Transverse colon (tissue), 4 donors: Measurements from ENCODE around the gene ANTKMT. TPM values are rescaled to one million over a fixed set of nuclear protein-coding genes. Genes with fewer than 3 reads are reported as not detected.
"Not testable (repeated sequence)": the region's sequence is repeated elsewhere in the genome, so short reads cannot be mapped to it uniquely, and the experiment has no call there.

ENCODE experiments used
- DNase-seq: peaks from one replicate; pipeline ENCODE4 v3.0.0-alpha.2; 2019
- H3K27ac ChIP-seq, 4 donors: fragments of 200-600 bp; sonication (generic); 2 replicates each; pipeline ENCODE4 v1.5.1; 2016 to 2018; ENCODE audit warnings: inconsistent platforms in 4 of 4
- H3K27me3 ChIP-seq: fragments of 200-600 bp; sonication (generic); 2 replicates; pipeline ENCODE4 v1.5.1; 2017; ENCODE audit warnings: inconsistent platforms
- H3K36me3 ChIP-seq, 4 donors: fragments of 200-600 bp; sonication (generic); 2 replicates each; pipeline ENCODE4 v1.5.1; 2017 to 2019; ENCODE audit warnings: inconsistent platforms in 4 of 4
- H3K4me1 ChIP-seq, 4 donors: fragments of 200-600 bp; sonication (generic); 2 replicates each; pipeline ENCODE4 v1.5.1; 2017 to 2020; ENCODE audit warnings: inconsistent platforms in 4 of 4
- H3K4me3 ChIP-seq, 4 donors: fragments of 200-600 bp; sonication (generic); 1 replicate in 1 of 4; 2 replicates in 3 of 4; pipeline versions ENCODE4 v1.5.1 to v1.6.1; 2017 to 2019; ENCODE audit warnings: inconsistent platforms in 4 of 4
- H3K9me3 ChIP-seq, 2 donors: fragments of 200-600 bp; sonication (generic); 2 replicates each; pipeline ENCODE4 v1.5.1; 2017 to 2019; ENCODE audit warnings: inconsistent platforms in 2 of 2
- EP300 ChIP-seq: sonication (generic); formaldehyde crosslinking; IDR thresholded peaks from one replicate; pipeline ENCODE4 v1.6.1; 2017; ENCODE audit warnings: antibody characterized with exemption, low read depth
- POLR2A ChIP-seq: fragments of 450-650 bp; IDR thresholded peaks from one replicate; pipeline ENCODE4 v1.6.1; 2016; ENCODE audit warnings: antibody characterized with exemption, mild to moderate bottlenecking, moderate library complexity
- POLR2AphosphoS5 ChIP-seq, 3 donors: sonication (generic); formaldehyde crosslinking; IDR thresholded peaks; one replicate each; pipeline ENCODE4 v1.6.1; 2016; ENCODE audit warnings: antibody characterized with exemption in 3 of 3
- WGBS, 2 donors: methylation state at CpG; one replicate each; pipeline ENCODE4 v1.1.5; 2018; ENCODE audit warnings: low coverage in 1 of 2; 5-methylcytosine and 5-hydroxymethylcytosine counted together
- in situ Hi-C, 4 donors: fragments of 200-750 bp; cut with MboI; loops; one replicate each; pipeline versions ENCODE4 v1.15.0 to v1.15.1; 2017; ENCODE audit warnings: low sequenced_read_pairs in 3 of 4, low pct_ligation_motif_present in 1 of 4, low pct_unique_long_range_greater_than_20kb in 1 of 4
- intact Hi-C: fragments of 100-400 bp; cut with DNase I; formaldehyde crosslinking; loops from one replicate; pipeline ENCODE4 v1.15.1; 2023; ENCODE audit warnings: low total_unique reads
- total RNA-seq, 4 donors: library from RNA; depleted of rRNA; stranded (reverse); fragments of >200 nt; gene quantifications; one replicate each; pipeline ENCODE4 v1.1.0, GENCODE V29; 2016
- TF ChIP-seq, protein P1 (sequence below), 5 experiments: fragments of 200-600 bp in 3 of 5; fragments of 450-650 bp in 2 of 5; sonication (generic) in 3 of 5; IDR thresholded peaks; 1 replicate in 2 of 5; 2 replicates in 3 of 5; pipeline ENCODE4 v1.5.1; 2016 to 2017; ENCODE audit warnings: antibody characterized with exemption in 5 of 5, inconsistent platforms in 3 of 5, mild to moderate bottlenecking in 2 of 5, moderate library complexity in 1 of 5

Gene ANTKMT
- total RNA-seq, 4 donors from 2014 or later = 19.7 to 53.0 (median 38.2) TPM

DNA sequence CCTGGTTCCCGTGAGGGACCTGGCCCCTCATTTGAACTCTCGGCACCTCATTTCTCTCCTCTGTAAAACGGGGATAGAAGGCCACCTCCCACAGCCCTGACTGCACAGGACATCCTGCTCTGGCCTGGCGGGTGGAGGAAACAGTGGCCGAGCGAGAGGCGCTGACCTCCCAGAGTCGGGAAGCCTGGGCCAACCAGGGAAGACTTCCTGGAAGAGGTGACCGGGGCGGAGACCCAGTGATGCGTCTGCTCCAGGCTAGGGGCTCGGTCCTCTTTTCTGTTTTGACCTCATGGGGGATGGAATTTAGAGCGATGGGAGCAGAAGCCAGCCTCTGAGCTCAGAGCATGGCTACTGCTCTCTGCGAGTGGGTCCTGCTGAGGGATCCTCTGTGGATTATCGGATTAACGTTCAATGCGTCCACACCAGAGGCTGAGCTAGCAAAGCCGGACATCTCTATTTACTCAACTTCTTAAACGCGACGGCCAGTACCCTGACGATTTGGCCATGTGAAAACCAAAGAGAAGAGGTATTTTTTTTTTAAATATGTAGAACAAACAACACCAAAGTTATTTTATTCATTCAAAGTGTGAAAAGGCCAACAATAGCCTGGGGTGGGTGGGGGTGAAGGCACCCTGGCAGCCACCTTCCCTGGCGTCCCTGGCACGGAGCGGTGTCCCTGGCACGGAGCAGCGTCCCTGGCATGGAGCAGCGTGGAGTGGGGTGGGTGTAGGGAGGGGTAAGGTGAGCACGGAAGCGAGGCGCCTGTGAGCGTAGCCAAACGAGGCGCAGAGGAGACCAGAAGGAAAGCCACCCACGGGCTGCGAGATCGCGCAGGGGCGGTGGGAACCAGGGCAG is 30.4 kb downstream of the ANTKMT start:
- Histone ChIP-seq H3K36me3 (no peaks in the 10 kb centered on the region), H3K27ac (no peak overlapping the region), H3K4me1 (no peaks in the 10 kb centered on the region), H3K9me3 (no peaks in the 10 kb centered on the region), H3K4me3 (no peak overlapping the region), H3K27me3 (peaks cover 67% of the 10 kb centered on the region)
- in situ Hi-C loops (no loop called here), intact Hi-C loops (no loop called here)
- WGBS, 2 donors = 57 to 59% methylated on average over 13 to 39 of the region's 39 CpGs
- no peak for TF ChIP-seq POLR2A
- TF ChIP-seq EP300 = no peak
- TF ChIP-seq, protein P1, sequence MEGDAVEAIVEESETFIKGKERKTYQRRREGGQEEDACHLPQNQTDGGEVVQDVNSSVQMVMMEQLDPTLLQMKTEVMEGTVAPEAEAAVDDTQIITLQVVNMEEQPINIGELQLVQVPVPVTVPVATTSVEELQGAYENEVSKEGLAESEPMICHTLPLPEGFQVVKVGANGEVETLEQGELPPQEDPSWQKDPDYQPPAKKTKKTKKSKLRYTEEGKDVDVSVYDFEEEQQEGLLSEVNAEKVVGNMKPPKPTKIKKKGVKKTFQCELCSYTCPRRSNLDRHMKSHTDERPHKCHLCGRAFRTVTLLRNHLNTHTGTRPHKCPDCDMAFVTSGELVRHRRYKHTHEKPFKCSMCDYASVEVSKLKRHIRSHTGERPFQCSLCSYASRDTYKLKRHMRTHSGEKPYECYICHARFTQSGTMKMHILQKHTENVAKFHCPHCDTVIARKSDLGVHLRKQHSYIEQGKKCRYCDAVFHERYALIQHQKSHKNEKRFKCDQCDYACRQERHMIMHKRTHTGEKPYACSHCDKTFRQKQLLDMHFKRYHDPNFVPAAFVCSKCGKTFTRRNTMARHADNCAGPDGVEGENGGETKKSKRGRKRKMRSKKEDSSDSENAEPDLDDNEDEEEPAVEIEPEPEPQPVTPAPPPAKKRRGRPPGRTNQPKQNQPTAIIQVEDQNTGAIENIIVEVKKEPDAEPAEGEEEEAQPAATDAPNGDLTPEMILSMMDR (IDR thresholded peaks at IDR 0.05) = no peak
- no peak for TF ChIP-seq POLR2AphosphoS5 (IDR thresholded peaks at IDR 0.05)
- no peak for DNase-seq

DNA sequence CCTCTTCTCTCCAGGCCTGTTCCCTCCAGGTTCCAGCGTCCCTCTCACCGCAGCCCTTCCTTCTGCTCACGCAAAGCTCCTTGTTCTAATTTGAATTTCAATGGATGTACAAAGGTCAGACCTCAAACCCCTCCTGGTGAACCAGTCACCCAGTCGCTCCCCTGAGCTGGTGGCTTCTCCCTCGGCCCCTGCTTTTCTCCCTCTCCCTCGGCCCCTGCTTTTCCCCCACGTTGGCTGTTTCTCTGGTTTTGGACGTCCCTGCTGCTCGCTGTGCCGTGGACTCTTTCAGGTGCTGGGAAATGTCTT is 31.0 kb downstream of the ANTKMT start:
- in situ Hi-C loops (no loop called here), intact Hi-C loops (no loop called here)
- 24 to 26% methylated on average over 6 to 10 of the region's 10 CpGs for WGBS, 2 donors
- TF ChIP-seq POLR2A (no peak), POLR2AphosphoS5 (IDR thresholded peaks at IDR 0.05) (no peak), EP300 (no peak)
- TF ChIP-seq, protein P1 (IDR thresholded peaks at IDR 0.05) = no peak
- Histone ChIP-seq H3K27ac (no peak overlapping the region), H3K27me3 (peaks cover 67% of the 10 kb centered on the region), H3K9me3 (no peaks in the 10 kb centered on the region), H3K4me1 (no peaks in the 10 kb centered on the region), H3K36me3 (no peaks in the 10 kb centered on the region), H3K4me3 (no peak overlapping the region)
- no peak for DNase-seq

DNA sequence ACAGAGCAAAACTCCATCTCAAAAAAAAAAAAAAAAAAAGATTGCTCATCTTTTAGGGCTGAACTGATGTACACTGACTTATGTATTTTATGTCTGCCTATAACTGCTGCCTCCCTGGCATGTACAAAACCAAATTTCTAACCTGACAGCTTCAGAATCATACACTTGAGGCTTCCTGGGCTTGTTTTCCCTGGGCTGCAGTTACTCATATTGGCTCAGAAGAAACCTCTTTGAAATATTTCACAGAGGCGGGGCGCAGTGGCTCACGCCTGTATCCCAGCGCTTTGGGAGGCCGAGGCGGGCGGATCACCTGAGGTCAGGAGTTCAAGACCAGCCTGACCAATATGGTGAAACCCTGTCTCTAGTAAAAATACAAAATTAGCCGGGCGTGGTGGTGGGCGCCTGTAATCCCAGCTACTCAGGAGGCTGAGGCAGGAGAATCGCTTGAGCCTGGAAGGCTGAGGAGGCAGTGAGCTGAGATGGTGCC is 33.2 kb downstream of the ANTKMT start:
- intact Hi-C loops, in situ Hi-C loops: not testable (repeated sequence)
- 75 to 83% methylated on average over 2 to 11 of the region's 11 CpGs for WGBS, 2 donors

DNA sequence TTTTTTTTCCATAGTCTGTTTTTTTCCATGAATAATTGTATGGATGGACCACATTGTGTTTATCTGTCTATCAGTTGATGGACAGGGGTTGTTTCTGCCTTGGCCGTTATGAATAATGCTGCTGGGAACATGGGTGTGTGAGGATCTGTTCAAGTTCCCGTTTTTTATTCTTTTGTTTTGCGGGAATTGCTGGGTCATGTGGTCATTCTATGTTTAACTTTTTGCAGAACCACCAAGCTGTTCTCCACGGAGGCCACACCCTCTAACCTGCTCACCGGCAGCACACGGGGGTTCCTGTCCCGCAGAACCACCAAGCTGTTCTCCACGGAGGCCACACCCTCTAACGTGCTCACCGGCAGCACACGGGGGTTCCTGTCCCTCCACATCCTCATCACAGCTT is 33.7 kb downstream of the ANTKMT start:
- no peaks in the 10 kb centered on the region for H3K36me3 ChIP-seq
- no peak for TF ChIP-seq POLR2AphosphoS5 (IDR thresholded peaks at IDR 0.05)
- no peak for TF ChIP-seq EP300
- no peak for TF ChIP-seq POLR2A
- TF ChIP-seq, protein P1 (IDR thresholded peaks at IDR 0.05) = no peak
- intact Hi-C loops = no loop called here
- no peak overlapping the region for H3K27ac ChIP-seq
- H3K4me3 ChIP-seq = no peak overlapping the region
- H3K27me3 ChIP-seq = peaks cover 68% of the 10 kb centered on the region
- no peaks in the 10 kb centered on the region for H3K4me1 ChIP-seq
- no peaks in the 10 kb centered on the region for H3K9me3 ChIP-seq
- in situ Hi-C loops = no loop called here
- DNase-seq = no peak
- WGBS, 2 donors = 0 to 15% methylated on average over 4 to 11 of the region's 11 CpGs

More for the DNA sequence above, 33.2 kb downstream of the ANTKMT start:
- DNase-seq, H3K4me3 ChIP-seq, H3K27ac ChIP-seq, H3K4me1 ChIP-seq, H3K36me3 ChIP-seq, H3K9me3 ChIP-seq: not testable (repeated sequence)
- H3K27me3 ChIP-seq = peaks cover 64% of the 10 kb centered on the region
